Measurements from ENCODE around the gene NOM1. TPM values are rescaled to one million over a fixed set of nuclear protein-coding genes. Genes with fewer than 3 reads are reported as not detected.

The NOM1 gene
- total RNA-seq, 1 experiment from 2014 or later, result 31.7 TPM

- Mint-ChIP-seq H3K4me1 (no peaks in the 10 kb centered on the region), H3K9me3 (no peaks in the 10 kb centered on the region), H3K27ac (peak overlapping the region in 1 of 3 experiments; percentile 67; a peak in 1 of 7 replicates), H3K36me3 (ENCODE audit: insufficient read depth in 1 of 3, low read depth in 3 of 3) (peaks cover 68 to 97% (median 92%) of the 10 kb centered on the region in 3 experiments), H3K4me3 (no peak overlapping the region), H3K27me3 (ENCODE audit: low read depth) (no peaks in the 10 kb centered on the region)
- Histone ChIP-seq H3K79me2 (ENCODE audit: insufficient read depth, low read length) (no peaks in the 10 kb centered on the region), H3K18ac (ENCODE audit: insufficient read length, low read depth, low read length) (no peak overlapping the region), H4K5ac (ENCODE audit: insufficient read length, low read depth, low read length) (no peak overlapping the region), H3K27ac (ENCODE audit: insufficient read length, low read depth, low read length) (no peak overlapping the region), H3K4me1 (ENCODE audit: insufficient read depth, low read length) (no peaks in the 10 kb centered on the region), H3K9me3 (ENCODE audit: control insufficient read depth, low read depth, low read length) (no peaks in the 10 kb centered on the region), H2AK5ac (ENCODE audit: insufficient read length, low read length) (no peak overlapping the region), H3K23me2 (ENCODE audit: insufficient read length, low read depth, low read length, poor library complexity, severe bottlenecking) (no peaks in the 10 kb centered on the region), H2BK20ac (ENCODE audit: low read depth, low read length, poor library complexity, severe bottlenecking) (no peak overlapping the region), H3T11ph (ENCODE audit: low read length) (no peak overlapping the region), H3K27me3 (ENCODE audit: insufficient read depth, low read length) (no peaks in the 10 kb centered on the region), H3K9ac (ENCODE audit: extremely low read depth, insufficient read length, low read length) (no peak overlapping the region), H2BK5ac (ENCODE audit: insufficient read length, low read length) (no peak overlapping the region), H2AFZ (ENCODE audit: low read length) (no peak overlapping the region), H3K56ac (ENCODE audit: insufficient read length, low read depth, low read length) (no peak overlapping the region), H3K14ac (ENCODE audit: insufficient read depth, low read length) (no peak overlapping the region), H2BK15ac (ENCODE audit: low read depth, low read length) (no peak overlapping the region), H4K8ac (replicated peaks; ENCODE audit: insufficient read length, low read depth, low read length) (no peak overlapping the region), H4K20me1 (ENCODE audit: control insufficient read depth, insufficient read depth, insufficient read length) (no peaks in the 10 kb centered on the region), H3K79me1 (ENCODE audit: insufficient read depth, low read depth, low read length, poor library complexity, severe bottlenecking) (no peaks in the 10 kb centered on the region), H2BK12ac (ENCODE audit: insufficient read length, low read depth, low read length) (no peak overlapping the region), H4K91ac (ENCODE audit: insufficient read length, low read depth, low read length) (no peak overlapping the region), H3K4ac (ENCODE audit: low read depth, low read length) (no peak overlapping the region), H2BK120ac (ENCODE audit: low read depth, low read length, poor library complexity, severe bottlenecking) (no peak overlapping the region), H3K23ac (ENCODE audit: insufficient read length, low read depth, low read length) (no peak overlapping the region), H3K4me2 (ENCODE audit: insufficient read depth, insufficient read length, low read length) (no peak overlapping the region)
- TF ChIP-seq, protein P1, sequence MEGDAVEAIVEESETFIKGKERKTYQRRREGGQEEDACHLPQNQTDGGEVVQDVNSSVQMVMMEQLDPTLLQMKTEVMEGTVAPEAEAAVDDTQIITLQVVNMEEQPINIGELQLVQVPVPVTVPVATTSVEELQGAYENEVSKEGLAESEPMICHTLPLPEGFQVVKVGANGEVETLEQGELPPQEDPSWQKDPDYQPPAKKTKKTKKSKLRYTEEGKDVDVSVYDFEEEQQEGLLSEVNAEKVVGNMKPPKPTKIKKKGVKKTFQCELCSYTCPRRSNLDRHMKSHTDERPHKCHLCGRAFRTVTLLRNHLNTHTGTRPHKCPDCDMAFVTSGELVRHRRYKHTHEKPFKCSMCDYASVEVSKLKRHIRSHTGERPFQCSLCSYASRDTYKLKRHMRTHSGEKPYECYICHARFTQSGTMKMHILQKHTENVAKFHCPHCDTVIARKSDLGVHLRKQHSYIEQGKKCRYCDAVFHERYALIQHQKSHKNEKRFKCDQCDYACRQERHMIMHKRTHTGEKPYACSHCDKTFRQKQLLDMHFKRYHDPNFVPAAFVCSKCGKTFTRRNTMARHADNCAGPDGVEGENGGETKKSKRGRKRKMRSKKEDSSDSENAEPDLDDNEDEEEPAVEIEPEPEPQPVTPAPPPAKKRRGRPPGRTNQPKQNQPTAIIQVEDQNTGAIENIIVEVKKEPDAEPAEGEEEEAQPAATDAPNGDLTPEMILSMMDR (conservative IDR thresholded peaks at IDR 0.05), result no peak
- WGBS (ENCODE audit: extremely low coverage, insufficient read length, low lambda C conversion rate), result no CpG with 5 or more reads among the region's 16 CpGs
- no peak for DNase-seq
Measured at GRCh38 chr7:156962897-156963296, 13.4 kb downstream of the NOM1 start.

All from H9 (cell line).